NCI-H128 (cell line): ENCODE results near the gene ZFP64.
"Not testable (repeated sequence)": the region's sequence is repeated elsewhere in the genome, so short reads cannot be mapped to it uniquely, and the experiment has no call there.

Source experiments
- DNase-seq: peaks from one replicate; lab custom pipeline; 2025; ENCODE audit not compliant: unreplicated experiment; lab: John Stamatoyannopoulos, UW

Gene ZFP64

DNA sequence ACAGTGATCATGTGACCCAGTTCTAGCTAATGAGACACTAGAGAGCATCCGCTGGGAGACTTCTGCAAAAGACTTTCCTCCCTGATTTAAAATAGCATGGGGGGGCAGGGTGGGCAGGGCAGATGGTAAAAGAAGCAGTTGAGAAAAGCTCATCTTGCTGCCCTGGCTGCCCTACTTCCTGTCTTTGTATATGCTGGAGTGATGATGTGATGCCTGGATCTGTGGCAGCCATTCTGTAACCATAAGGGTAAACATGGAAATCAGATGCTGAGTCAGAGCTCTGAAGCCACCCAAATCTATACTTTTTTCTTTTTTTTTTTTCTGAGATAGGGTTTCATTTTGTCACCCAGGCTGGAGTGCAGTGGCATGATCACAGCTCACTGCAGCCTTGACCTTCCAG is 25.4 kb downstream of the ZFP64 start:
- DNase-seq, result no peak

- DNase-seq, result no peak
Observed at GRCh38 chr20:52160621-52161204, 30.9 kb downstream of the ZFP64 start.

GRCh38 chr20:52160049-52160570 is 31.5 kb downstream of the ZFP64 start:
- DNase-seq, result no peak

- DNase-seq, result no peak
Observed at GRCh38 chr20:52154575-52154974, 37.0 kb downstream of the ZFP64 start.

DNA sequence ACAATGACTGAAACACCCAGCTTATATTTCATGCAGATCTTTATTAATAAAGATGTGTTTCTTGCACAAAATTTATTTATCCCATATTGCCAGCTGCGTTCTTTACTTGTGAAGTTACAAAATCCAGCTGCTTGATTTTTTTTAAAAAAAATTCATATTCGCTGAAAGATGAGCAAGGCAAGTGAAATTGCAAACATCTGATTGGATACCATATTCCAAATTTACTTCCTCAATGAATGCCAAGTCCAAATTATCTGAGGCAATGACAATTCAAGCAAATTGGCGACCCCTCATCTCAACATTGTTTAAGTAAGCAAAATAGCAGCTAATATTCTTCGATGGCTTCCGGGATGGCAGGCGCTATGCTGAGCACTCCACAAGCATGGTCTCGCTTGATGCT is 37.7 kb downstream of the ZFP64 start:
- DNase-seq, result no peak

DNA sequence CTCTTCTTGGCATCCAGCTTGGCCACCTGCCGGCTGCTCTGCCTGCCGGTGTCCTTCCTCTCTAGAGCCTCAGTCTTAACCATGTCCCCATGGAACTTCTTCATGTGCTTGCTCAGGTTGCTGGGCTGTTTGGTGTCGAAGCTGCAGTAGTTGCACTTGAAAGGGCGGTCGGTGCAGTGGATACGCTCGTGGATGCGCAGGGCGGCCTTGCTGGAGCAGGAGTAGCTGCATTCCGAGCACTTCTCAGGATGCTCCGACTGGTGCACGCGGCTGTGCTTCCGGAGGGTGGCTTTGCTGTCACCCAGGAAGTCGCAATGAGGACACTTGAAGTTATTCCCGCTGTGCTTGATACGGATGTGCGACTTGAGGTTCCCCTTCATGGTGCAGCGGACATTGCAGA is 38.7 kb downstream of the ZFP64 start:
- no peak for DNase-seq

DNA sequence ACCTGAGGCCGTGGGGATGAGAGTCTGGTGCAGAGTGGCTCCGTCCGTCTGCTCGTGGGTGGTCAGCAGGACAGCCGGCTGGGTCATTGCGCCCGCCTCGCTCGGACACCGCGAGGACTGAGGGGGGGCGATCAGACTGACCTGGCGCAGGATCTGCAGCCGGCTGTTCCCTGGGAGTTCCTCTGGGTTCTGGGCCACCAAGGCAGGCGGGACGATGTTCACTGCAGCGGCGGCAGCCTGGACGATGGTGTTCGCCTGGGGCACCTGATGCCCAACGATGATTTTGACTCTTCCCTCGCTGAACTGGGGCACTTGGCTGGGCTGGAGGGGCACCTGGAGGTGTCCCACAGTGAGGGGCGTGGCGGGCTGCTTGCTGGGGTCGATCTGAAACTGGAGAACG is 39.2 kb downstream of the ZFP64 start:
- no peak for DNase-seq

DNA sequence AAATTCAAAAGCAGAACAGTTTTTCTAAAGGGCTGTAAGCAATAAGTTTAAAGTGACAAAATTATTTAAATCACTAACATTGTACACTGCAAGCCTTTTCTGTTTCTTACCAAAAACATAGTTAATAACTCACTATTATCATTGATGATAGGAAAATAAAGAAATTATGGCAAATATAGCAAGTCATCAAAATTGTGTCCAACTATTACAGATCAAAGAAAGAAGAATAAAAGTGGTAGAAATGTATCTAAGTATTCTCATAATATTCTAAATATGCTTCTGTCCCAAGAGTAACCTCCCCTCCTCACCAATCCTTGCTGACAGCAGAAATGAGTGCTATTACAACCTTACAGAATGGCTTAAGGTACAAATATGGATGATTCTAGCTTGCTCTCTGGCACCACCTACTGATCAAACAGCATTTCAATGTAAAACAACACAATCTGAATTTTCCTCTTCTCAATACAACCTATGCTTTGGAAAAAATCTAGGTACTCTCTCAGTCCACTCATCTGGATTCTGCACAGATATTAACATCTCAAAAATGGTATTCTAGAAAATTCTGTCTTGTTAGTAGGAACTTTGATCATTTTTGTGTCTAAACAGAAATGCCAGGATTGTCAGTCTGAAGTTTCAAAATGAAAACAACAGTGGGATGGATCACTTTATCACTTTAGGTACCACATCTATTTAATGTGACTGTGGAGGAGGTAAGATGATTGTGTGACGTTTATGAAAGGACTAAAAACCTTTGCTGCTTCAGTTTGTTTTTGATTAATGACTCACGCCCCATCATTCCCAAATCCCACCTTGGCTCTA is 40.9 kb downstream of the ZFP64 start:
- no peak for DNase-seq

DNA sequence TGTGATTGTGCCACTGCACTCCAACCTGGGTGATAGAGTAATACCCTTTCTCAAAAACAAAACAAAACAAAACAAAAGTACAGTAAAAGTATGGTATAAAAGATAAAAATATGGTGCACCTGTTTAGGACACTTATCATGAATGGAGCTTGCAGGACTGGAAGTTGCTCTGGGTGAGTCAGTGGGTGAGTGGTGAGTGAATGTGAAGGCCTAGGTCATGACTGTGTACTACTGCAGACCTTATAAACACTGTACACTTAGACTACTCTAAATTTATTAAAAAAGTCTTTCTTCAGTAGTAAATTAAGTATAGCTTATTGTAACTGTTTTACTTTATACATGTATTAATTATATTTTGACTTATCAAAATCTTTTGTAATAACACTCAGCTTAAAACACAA is 46.0 kb downstream of the ZFP64 start:
- DNase-seq, result no peak

- no peak for DNase-seq
Observed at GRCh38 chr20:52143277-52143676, 48.3 kb downstream of the ZFP64 start.

DNA sequence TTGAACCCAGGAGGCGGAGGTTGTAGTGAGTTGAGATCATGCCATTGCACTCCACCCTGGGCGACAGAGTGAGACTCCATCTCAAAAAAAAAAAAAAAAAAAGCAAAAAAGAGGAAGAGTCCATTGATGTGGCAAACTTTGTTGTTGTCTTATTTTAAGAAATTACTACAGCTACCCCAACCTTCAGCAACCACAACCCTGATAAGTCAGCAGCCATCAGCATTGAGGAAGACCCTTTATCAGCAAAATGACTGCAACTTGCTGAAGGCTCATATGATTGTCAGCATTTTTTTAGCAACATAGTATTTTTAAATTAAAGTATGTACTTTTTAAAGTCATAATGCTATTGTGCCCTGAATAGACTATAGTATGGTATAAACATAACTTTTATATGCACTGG is 48.8 kb downstream of the ZFP64 start:
- no peak for DNase-seq

- no peak for DNase-seq
Observed at GRCh38 chr20:52139986-52140385, 51.6 kb downstream of the ZFP64 start.

- no peak for DNase-seq
Observed at GRCh38 chr20:52137850-52138249, 53.7 kb downstream of the ZFP64 start.

DNA sequence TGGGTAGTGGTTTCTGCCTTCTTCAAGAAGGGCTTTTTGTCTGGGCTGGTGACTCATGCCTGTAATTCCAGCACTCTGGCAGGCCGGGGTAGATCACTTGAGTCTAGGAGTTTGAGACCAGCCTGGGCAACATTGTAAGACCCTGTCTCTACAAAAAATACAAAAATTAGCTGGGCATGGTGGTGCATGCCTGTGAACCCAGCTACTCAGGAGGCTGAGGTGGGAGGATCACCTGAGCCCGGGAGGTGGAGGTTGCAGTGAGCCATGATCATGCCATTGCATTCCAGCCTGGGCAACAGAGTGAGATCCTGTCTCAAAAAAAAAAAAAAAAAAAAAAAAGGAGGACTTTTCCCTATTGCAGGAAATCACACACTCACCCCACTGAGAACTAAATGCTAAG is 57.9 kb downstream of the ZFP64 start:
- DNase-seq, result not testable (repeated sequence)

GRCh38 chr20:52132337-52132736 is 59.2 kb downstream of the ZFP64 start:
- DNase-seq, result no peak

- DNase-seq, result no peak
Observed at GRCh38 chr20:52131048-52131643, 60.4 kb downstream of the ZFP64 start.

GRCh38 chr20:52130406-52130805 is 61.2 kb downstream of the ZFP64 start:
- no peak for DNase-seq

GRCh38 chr20:52129611-52130010 is 62.0 kb downstream of the ZFP64 start:
- DNase-seq, result no peak

GRCh38 chr20:52127309-52127708 is 64.3 kb downstream of the ZFP64 start:
- DNase-seq, result no peak

- no peak for DNase-seq
Observed at GRCh38 chr20:52124821-52125220, 66.8 kb downstream of the ZFP64 start.

DNA sequence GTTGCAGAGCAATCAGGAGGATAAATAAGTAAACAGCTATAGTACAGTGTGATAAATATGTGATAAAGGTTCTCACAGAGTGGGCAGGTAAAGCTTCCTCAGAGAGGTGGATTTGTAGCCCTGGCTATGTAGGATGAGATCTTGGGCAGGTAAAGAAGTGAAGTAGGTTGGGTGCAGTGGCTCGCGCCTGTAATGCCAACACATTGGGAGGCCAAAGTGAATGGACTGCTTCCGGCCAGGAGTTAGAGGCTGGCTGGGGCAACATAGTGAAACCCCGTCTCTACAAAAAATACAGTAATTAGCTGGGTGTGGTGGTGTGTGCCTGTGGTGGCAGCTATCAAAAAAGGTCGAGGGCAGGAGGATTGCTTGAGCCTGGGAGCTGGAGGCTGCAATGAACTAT is 72.9 kb downstream of the ZFP64 start:
- no peak for DNase-seq

DNA sequence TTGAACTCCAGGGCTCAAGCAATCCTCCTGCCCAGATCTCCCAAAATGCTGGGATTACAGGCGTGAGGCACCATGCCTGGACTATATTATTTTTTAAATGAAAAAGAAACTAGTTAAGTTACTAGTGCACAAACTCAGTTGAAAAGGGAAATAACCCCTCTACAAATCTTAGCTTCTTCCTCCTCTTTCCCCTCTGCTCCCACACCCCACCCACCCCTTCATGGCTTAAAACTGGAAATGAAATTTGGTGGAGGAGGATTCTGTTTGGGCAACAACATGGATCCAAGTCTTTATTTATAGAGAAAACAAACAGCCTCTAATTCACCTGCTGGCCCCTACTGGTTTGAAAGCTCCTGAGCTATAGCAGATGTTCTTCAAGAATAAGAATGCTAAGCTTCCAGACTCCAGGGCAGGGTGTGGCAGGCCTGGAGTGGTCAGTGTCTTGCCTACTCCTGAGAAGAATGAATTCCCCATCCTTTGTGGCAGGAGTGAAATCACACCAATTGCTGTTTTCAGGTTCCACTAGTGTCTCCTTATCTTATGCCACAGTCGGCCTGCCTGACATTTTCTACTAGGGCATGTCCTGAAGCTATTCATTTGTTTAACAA is 73.5 kb downstream of the ZFP64 start:
- DNase-seq, result no peak
